Lung (tissue), 12 donors: Measurements from ENCODE around the gene FGGY. TPM values are rescaled to one million over a fixed set of nuclear protein-coding genes. Genes with fewer than 3 reads are reported as not detected.

ENCODE experiments used
- ATAC-seq: fragments of 200-7000 bp; cut with Tn5 transposase; one replicate; pipeline ENCODE4 v1.9.1; 2020; ENCODE audit warnings: moderate number of reproducible peaks; ENCODE audit not compliant: insufficient read depth, low FRiP score
- DNase-seq, 3 donors: peaks; one replicate each; pipeline ENCODE4 v3.0.0-alpha.2; 2013 to 2017
- H3K27ac ChIP-seq, 2 donors: one replicate each; pipeline ENCODE4 v1.5.1; 2013; ENCODE audit warnings: mild to moderate bottlenecking in 2 of 2, moderate library complexity in 2 of 2, control low read depth in 1 of 2, inconsistent platforms in 1 of 2, low read depth in 1 of 2, low read length in 1 of 2
- H3K27me3 ChIP-seq, 3 donors: one replicate each; pipeline ENCODE4 v1.5.1; 2013; ENCODE audit warnings: low read length in 2 of 3; ENCODE audit not compliant: control insufficient read depth in 3 of 3, insufficient read depth in 3 of 3
- H3K36me3 ChIP-seq, 4 donors: one replicate each; pipeline ENCODE4 v1.5.1; 2013; ENCODE audit warnings: low read length in 4 of 4, mild to moderate bottlenecking in 1 of 4, moderate library complexity in 1 of 4; ENCODE audit not compliant: control insufficient read depth in 4 of 4, insufficient read depth in 4 of 4
- H3K4me1 ChIP-seq, 5 donors: one replicate each; pipeline ENCODE4 v1.5.1; 2013; ENCODE audit warnings: low read length in 5 of 5, mild to moderate bottlenecking in 2 of 5, moderate library complexity in 1 of 5; ENCODE audit not compliant: control insufficient read depth in 5 of 5, insufficient read depth in 5 of 5
- H3K4me3 ChIP-seq: one replicate; pipeline ENCODE4 v1.5.1; 2013; ENCODE audit warnings: mild to moderate bottlenecking, control low read depth, moderate library complexity
- H3K9ac ChIP-seq, 2 donors: one replicate each; pipeline ENCODE4 v1.5.1; 2013; ENCODE audit warnings: low read length in 2 of 2, control low read depth in 1 of 2; ENCODE audit not compliant: insufficient read depth in 1 of 2
- H3K9me3 ChIP-seq, 4 donors: one replicate each; pipeline ENCODE4 v1.5.1; 2013; ENCODE audit warnings: low read length in 3 of 4, mild to moderate bottlenecking in 1 of 4, moderate library complexity in 1 of 4; ENCODE audit not compliant: control insufficient read depth in 4 of 4, insufficient read depth in 3 of 4
- CTCF ChIP-seq: IDR thresholded peaks from 2 replicates; pipeline ENCODE4 v1.5.1; 2012; ENCODE audit warnings: mild to moderate bottlenecking; ENCODE audit errors: control extremely low read depth, extremely low read depth
- WGBS, 2 donors: extraction: QIAGEN DNeasy Blood & Tissue Kit; methylation state at CpG; one replicate each; pipeline ENCODE4 v1.1.7; 2013; 5-methylcytosine and 5-hydroxymethylcytosine counted together
- polyA plus RNA-seq, 2 donors: library from polyadenylated mRNA; stranded (reverse); fragments of 200-250 nt; gene quantifications; one replicate each; pipeline ENCODE4 v1.2.1, GENCODE V29; 2013
- total RNA-seq, 2 donors: library from RNA; depleted of rRNA in 1 of 2; stranded (reverse); fragments of >200 nt in 1 of 2; gene quantifications; one replicate each; pipeline ENCODE4 v1.2.1, GENCODE V29; 2014 to 2021
- donor health status: control.
- donor health status: control.
- donor health status: Bipolar disorder and iron deficiency.
- donor health status: healthy.
- donor health status: DM: yes; HTN: yes; CAD: no.

FGGY gene
- total and polyA plus RNA-seq, 4 donors, result 16.1 to 42.3 (median 18.3) TPM

- no peaks in the 10 kb centered on the region for H3K36me3 ChIP-seq
- H3K9me3 ChIP-seq, result no peaks in the 10 kb centered on the region
- TF ChIP-seq CTCF, result no peak
- peak overlapping the region in 1 of 2 donors; percentile 46 for H3K27ac ChIP-seq
- no peak overlapping the region for H3K4me3 ChIP-seq
- peaks cover 3 to 24% (median 20%) of the 10 kb centered on the region in 5 donors for H3K4me1 ChIP-seq
- DNase-seq (no peak), ATAC-seq (peak; percentile 73)
- H3K27me3 ChIP-seq, result no peaks in the 10 kb centered on the region
- 58 to 72% methylated on average over 4 of the region's 4 CpGs for WGBS, 2 donors
- no peak overlapping the region for H3K9ac ChIP-seq
Measured at GRCh38 chr1:59750328-59751003, 453.6 kb downstream of the FGGY start.

- H3K27me3 ChIP-seq, result no peaks in the 10 kb centered on the region
- H3K4me1 ChIP-seq, result peaks cover 3 to 24% (median 20%) of the 10 kb centered on the region in 5 donors
- H3K9ac ChIP-seq, result no peak overlapping the region
- DNase-seq (no peak), ATAC-seq (no peak)
- no peak overlapping the region for H3K4me3 ChIP-seq
- no peaks in the 10 kb centered on the region for H3K9me3 ChIP-seq
- H3K36me3 ChIP-seq, result no peaks in the 10 kb centered on the region
- no peak for TF ChIP-seq CTCF
- peak overlapping the region in 1 of 2 donors; percentile 36 for H3K27ac ChIP-seq
- WGBS, 2 donors, result 93 to 98% methylated on average over 2 of the region's 2 CpGs
Measured at GRCh38 chr1:59751004-59751395, 454.1 kb downstream of the FGGY start.

- H3K27me3 ChIP-seq, result no peaks in the 10 kb centered on the region
- no peak overlapping the region for H3K9ac ChIP-seq
- H3K4me1 ChIP-seq, result peaks cover 3 to 25% (median 23%) of the 10 kb centered on the region in 5 donors
- TF ChIP-seq CTCF, result no peak
- no peak overlapping the region for H3K27ac ChIP-seq
- 87 to 94% methylated on average over 2 of the region's 2 CpGs for WGBS, 2 donors
- H3K36me3 ChIP-seq, result no peaks in the 10 kb centered on the region
- H3K4me3 ChIP-seq, result no peak overlapping the region
- H3K9me3 ChIP-seq, result no peaks in the 10 kb centered on the region
- ATAC-seq, result no peak
- DNase-seq, result no peak
Measured at GRCh38 chr1:59751801-59752200, 454.9 kb downstream of the FGGY start.
